NCI-H446 (cell line): ENCODE data around the gene PRKD1.
"Not testable (repeated sequence)": the region's sequence is repeated elsewhere in the genome, so short reads cannot be mapped to it uniquely, and the experiment has no call there.

Source experiments
- DNase-seq, 2 experiments: peaks; one replicate each; lab custom pipeline; 2025; lab: John Stamatoyannopoulos, UW

PRKD1 gene

DNA sequence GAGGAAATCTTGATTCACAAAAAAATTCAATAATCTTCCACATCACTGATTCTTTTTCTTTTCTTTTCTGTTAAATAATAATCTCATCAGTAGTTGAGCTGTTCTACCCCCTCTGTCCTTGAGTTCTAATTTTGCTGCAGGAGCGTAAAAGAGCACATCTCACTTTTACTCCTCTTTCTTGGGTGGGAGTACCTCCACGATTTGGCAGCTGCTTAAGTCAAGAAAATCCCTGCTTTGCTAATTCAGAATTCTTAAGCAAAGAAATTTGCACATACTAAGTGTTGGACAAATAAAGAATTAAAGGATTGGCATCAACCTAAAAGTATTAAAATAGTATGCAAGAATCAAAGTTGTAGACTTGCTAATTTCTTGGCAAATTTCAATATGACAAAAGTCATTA, 128.8 kb downstream of the PRKD1 start:
- no peak for DNase-seq

DNA sequence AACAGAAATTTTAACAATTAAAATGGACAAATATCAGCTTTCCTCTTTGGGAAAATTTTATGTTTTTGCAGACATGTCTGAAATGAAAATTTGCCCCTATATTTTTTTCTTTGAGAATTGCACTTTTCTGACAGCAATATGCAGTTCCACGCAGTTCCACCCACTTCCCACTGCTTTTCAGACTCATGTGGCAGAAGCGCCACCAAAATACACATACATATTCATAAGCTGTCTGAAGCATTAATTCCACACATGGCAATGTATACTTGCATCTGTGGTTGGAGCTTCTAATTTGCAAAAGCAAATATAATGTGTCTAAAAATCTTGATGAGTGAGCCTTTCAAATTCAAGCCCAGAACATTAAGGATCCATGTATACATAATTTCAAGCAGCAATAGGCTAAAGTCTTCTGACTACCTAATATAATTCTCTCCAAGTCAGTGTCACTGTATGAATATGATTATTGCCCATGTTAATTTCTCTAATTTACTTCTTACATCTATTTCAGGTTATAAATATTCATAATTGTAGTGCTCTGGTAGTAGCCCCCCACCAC, 129.5 kb downstream of the PRKD1 start:
- no peak for DNase-seq

DNA sequence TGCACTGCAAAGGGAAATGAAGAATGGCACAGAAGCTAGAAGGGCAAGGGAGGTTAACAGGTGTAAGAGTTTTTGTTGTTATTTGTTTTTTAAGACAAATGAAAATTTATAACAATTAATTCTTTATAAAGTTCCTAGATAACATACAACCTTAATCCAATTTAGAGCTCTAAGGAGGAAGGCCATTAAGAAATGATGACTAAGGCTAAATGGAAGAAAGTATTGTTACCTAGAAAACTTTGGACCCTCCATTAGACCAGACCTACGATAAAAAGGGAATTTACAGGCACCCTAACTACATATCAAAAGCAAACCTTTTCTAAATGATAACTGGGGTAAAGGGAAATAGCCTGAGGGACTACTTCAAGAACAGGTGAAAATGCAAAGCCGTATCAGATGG, 130.8 kb downstream of the PRKD1 start:
- no peak for DNase-seq

DNA sequence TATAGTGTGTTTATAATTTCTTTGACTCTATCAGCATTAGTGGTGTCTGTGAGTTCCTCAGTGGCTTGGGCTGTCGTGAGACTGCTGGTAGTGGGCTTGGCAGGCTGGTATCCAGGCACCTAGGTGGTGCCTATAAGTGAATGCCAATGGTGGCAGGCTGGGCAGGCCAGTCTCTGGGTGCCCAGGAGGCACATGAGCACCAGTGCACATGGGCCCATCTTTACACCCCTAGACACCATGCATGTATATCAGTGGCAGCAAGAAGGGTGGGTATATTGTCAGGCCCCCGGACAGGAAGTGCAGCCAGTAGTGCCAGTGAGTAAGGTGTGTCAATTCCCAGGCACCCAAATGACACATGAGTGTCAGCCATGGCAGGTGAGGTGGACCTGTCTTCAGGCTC, 138.2 kb downstream of the PRKD1 start:
- DNase-seq, result no peak

DNA sequence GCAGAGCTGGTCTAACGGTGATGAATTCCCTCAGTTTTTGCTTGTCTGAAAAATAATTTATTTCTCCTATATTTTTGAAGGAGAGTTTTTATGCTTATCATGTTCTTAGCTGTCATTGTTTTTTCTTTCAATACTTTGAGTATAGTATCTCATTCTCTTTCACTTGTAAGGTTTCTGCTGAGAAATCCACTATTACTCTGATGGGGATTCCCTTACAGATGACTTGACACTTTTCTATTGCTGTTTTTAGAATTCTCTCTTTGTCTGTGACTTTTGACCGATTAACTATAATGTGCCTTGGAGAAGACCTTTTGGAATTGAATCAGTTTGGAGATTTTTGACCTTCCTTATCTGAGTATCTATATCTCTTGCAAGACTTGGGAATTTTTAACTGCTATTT, 139.6 kb downstream of the PRKD1 start:
- no peak for DNase-seq

DNA sequence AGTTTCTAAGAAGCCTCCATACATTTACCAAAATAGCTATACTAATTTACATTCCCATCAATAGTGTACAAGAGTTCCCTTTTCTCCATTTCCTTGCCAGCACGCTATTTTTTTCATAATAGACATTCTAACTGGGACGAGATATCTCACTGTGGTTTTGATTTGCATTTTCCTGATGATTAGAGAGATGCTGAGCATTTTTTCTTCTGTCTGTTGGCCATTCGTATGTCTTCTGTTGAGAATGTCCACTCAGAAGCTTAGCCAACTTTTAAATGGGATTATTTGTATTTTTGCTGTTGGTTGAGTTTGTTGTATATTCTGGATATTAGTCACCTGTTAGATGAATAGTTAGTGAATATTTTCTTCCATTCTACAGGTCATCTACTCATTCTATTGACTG, 144.1 kb downstream of the PRKD1 start:
- no peak for DNase-seq

DNA sequence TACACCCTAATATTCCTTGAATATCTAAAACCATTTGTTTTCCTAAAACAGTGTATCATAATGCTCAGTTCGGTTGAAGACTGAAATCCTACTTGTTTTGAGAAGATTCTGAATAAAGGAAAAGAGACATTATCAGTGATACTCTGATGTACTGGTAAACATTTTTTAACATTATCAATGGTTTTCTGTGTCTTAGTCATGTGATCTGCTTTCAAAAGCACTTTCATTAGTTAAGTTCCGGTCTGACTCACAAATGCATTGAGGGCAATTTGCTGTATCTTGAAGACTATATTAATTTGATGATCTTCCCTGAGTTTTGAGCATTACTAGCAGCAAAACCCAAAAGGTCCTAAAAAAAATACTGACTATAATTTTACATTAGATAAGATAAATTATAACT, 145.6 kb downstream of the PRKD1 start:
- DNase-seq, result no peak

DNA sequence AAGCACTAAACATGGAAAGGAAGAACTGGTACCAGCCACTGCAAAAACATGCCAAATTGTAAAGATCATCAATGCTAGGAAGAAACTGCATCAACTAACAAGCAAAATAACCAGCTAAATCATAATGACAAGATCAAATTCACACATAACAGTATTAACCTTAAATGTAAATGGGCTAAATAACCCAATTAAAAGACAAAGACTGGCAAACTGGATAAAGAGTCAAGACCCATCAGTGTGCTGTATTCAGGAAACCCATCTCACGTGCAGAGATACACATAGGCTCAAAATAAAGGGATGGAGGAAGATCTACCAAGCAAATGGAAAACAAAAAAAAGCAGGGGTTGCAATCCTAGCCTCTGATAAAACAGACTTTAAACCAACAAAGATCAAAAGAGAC, 150.5 kb downstream of the PRKD1 start:
- not testable (repeated sequence) for DNase-seq

DNA sequence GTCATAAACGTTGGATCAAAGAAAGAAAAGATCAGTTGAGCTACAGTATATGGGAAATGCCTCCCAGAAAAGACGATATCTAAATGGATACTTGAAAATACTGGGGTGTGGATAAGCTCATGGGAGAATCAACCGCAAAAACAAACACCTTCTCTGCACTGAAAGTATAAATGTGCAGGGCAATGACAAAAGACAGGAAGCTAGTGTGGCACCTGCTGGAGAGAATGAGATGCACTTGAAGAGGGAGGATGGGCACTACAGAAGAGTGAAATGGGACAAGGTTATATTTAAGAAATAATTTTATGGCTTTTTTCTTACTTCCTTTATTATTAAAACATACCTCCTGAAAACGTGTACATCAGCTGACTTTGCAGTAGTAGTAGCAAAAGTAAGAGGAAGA, 153.7 kb downstream of the PRKD1 start:
- no peak for DNase-seq

DNA sequence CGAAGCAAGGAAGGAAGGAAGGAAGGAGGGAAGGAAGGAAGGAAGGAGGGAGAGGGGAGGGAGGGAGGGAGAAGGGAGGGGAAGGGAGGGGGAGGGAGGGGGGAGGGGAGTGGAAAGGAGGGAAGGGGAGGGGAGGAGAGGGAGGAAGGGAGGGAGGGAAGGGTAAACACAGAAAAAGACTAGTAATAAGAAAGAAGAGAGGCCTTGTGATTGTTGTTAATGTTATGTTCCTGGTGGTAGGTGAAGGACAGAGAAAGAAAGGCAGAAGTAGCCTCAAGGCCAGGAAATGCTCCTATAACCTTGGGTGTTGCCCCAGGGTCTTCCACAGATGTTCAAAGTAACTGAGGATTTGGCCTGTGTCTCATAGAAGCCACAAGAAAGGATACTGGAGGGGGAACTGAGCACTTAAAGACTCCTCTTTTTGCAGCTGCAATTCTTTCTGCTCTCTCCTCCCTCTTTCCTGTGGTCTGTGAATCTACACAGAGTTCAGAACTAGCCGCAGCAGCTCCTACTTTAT, 164.2 kb downstream of the PRKD1 start:
- DNase-seq, result no peak

DNA sequence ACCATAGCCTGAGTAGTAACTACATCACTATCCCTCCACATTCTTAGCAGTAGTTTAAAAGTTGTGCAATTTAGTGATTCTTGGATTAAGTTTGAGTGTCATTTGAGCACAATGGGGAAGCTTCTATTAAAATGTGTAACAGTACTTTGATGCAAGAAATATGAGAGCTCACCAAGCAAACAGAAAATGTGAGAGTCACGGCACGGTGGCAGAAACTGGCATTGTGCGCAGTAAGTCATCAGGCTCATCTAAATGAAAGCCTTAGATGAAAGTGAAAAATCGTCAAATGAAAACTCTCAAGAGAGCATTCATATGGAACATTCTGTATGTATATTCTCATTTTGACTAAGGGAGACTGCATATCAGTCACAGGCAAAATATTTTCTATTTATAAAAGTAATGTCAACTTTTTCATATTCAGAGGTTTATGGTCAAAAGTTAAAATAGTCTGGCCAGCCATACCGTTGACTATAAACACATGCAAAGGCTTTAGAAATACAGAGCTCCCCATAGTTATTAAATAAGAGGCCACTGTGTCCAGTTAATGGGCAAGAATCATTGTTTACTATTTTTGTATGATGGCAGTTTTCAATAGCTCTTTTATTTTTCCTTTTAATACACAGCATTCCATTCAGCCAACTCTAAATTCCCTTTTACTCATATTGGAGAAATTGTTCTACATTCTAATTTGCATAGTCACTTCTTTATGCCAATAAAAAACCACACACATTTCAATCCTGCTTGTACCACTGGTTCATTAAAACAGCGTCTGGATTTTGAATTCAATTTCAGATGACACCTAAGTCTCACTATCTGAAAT, 167.9 kb downstream of the PRKD1 start:
- DNase-seq, result no peak

DNA sequence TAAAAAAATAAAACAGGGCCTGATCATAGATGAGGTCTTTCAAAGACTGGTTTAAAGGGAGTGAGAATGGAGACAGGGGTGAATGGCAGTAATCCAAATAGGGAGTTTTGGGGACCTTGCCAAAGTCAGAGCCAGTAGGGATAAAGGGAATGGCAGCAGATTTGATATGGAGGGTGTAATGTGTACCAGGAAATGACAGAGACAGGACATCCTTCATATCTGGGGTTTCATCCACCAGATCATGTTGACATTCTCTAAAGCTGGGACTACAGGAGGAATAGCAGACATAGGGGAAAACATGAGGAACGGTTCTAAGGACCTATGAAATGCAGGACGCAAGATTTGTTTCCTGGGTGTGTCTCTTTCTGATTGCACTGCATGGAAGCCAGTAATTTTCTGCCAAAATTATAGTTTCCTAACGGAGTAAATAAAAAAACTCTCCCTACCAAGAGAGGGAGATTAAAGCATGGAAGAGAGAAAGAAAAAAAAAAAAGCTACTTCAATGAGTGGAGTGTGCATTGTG, 169.9 kb downstream of the PRKD1 start:
- DNase-seq, result peak in 1 of 2 experiments; percentile 46

DNA sequence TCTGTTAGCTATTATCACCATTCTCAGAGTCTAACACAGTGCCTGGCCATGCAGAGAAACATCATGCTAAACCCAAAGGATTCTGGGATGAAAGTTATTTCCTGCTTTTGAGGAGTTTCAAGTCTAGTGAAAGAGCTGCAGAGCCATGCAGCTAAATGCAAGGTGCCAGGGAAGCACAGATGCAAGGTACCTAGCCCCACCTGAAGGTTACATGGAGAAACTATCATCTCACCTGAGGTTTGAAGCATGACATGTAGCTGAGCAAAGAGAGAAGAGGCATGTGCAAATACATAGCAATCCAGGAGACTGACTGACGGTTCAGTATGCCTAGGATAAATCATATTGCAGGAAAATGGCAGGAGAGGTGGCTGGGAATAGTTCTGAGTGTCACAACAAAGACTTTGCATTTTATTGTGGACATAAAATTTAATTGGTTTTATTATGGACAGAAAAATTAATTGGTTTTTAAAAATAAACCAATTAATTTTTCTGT, 170.4 kb downstream of the PRKD1 start:
- DNase-seq, result no peak

DNA sequence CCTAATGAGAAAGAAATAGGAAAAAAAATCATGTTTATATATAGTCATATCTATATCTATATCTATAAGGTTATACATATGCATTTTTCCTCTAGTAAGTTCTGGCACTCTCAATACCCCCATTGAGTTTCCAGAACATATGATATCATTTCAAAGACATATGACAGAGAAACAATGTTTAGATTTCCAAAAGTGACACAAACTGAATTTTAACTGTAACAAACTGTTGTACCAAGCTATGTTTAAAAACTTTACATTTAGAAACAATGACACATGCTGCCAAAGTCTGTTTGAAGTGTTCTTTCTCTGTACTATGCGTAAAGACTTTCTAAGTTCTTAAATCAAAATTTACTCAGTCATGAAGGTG, 171.6 kb downstream of the PRKD1 start:
- DNase-seq, result no peak

DNA sequence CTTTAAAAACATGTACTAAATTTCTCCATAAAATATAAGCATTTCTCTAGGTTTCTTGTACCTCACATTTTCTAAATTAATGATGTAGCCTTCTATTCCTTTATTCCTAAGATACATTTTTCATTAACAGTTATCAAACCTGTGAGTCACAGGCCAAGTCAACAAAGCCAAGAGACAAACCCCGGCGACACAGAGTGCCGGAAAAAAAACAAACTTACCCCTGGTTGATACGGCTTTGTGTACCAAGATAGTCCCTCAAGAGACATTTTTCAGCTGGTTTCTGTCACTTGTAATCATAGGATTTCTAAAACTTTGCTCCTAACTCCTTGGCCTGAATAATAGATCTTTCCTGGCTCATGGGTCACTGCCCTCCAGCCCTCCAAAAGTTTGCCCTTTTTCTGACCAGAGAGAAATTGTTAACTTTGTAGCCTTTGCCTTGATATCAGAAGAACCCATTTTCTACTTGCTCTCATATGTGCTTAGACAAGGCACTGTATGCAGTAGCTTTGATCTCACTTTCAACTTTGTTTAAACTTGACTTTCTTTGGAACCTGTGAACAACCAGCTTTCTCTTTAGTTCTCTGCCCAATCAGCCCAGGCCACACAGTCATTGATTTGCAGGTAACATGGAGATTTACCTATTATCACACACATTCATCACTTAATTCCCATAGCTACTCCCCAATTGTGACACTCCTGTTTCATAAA, 172.2 kb downstream of the PRKD1 start:
- no peak for DNase-seq

DNA sequence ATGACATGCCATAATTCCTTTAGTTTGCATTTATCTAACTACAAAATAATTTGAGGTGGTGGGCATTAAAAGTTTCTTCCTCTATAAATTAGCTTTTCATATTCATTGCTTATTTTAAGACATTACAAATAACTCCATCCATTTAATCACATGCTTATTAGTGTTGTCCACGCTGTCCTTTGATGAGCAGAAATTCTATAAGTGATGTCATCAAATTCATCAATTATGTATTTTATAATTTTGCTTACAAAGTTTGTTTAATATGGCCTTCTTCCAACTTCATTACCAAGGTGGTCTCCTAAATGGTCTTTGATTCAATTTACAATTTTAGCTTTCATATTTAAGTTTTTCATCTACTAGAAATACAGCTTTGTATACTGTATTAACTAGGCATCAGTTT, 173.5 kb downstream of the PRKD1 start:
- DNase-seq, result no peak

DNA sequence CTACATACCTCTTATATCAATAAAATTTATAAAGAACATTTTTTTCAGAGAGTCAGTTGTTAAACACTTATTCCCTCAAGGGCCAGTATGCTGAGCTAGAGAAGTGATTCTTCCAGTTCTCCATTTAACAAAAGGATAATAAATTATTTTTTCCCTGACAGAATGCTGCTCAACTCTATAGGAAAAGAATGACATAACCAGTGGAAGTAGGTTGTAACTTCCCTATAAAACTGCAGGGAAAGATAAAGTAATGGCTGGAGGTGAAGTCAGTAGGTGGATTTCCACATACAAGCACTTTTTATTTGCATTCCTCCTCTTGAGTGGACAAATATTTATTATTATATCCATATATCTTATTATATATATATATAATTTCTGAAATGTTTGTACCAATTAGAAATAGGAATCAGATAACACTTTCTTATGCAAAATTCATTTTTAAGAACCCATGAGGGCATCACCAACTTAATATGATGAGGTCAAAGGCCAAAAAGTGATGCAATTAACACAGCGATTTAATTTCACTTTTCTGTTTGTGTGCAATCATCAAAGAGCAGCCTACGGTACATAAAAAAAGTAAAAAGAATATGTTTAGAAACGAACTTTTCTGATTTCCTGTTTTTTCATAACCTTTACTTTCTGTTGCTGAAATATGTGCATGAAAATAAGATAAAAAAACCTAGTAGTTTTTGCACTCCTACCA, 175.3 kb downstream of the PRKD1 start:
- no peak for DNase-seq

DNA sequence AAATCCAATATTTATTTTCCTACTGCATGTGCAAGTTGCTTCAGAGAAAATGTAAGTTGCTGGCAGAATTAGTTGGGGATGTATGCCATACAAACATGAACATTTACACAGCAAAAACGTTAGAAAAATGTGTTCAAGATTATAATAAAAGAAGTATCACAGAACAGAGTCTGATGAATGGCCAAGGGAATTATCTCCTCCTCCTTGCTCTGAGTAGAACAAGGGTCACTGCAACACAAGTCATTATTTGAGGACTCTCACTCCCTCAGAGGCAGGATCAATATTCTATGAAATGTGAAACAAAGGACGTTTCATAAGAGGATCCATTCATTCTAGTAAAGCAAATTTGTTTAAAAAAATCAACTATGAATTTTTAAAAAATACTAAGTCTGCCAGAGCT, 177.8 kb downstream of the PRKD1 start:
- DNase-seq, result no peak

DNA sequence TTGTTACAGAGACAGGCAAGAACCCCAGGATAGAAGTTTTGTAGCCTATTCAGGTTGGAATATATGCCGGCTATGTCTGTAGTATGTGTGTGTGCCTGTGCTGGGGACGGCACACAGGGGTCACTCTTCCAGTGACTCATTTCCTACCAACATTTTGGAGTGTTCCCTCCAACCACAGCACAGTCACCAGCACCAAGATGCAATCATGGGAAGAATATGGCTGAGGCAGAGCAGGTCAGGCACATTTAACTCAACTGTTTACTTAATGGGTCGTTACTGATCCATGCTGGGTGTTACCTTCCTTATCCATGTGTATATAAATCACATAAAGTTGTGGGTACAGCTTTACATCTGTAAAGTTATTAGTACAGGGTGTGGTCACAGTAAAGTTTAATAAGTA, 178.3 kb downstream of the PRKD1 start:
- DNase-seq, result no peak

DNA sequence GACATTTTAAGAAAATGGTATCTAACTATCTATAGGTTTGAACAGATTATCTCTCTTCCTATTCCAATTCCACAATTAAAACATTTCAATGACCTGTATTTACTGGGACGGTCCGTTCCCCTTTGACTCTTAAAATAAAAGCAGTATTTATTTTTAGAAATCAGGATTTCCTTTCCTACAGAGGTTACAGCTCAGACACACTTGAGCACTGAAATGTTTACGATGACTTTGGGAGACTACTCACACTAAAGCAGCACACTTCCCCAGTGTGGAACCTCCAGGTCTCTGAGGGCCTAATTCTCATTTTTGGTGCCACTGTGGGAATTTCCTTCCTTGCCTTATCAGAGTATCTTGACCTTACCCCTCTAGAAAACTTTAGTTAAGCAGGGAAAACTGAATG, 181.8 kb downstream of the PRKD1 start:
- no peak for DNase-seq

DNA sequence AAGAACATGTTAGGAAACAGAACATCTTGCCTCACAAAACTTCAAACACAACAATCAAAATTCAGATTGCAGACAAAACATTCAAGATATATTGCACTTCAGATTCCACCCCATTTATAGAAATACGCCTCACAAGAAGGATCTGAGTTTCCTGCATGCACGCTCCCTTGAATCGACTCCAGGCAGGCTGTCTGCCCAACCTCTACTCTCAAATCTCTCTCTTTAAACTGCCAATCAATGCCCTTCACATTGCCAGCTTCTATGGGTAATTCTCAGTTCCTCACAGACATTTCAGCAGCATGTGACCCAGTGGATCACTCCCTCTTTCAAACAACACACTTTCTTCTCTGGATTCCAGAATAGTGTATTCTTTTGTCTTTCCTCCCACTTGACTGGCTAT, 184.1 kb downstream of the PRKD1 start:
- peak; percentile 70 to 77 for DNase-seq

DNA sequence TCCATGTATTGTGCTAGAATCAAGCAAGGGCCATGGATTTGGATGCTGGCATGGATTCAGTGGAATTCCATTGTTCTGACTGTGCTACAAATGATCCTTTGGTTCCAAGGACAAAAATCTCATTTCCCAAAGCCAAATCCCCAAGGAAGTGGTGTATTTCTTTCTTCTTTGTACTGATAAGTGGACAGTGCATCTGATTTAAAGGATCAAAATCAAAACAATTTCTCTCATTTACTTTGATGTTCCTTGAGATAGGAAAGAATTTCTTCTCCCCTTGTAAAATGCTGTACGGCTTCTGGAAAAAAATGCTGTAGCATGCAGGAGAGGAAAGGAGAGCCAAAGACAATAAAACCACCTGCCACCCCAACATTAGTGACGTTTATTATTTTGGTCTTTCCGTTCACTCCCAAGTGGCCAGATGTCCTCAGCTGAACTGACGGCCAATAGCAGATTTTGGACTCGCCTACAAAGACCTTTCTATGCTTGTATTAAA, 185.7 kb downstream of the PRKD1 start:
- DNase-seq, result peak; percentile 92 to 94
